Ishikawa (cell line): ENCODE results near the gene EHMT2.

Experiments
- CREB1 ChIP-seq: IDR thresholded peaks from 2 replicates; pipeline ENCODE4 v1.6.1; 2012; ENCODE audit warnings: low read depth
- EP300 ChIP-seq: IDR thresholded peaks from 2 replicates; pipeline ENCODE4 v1.6.1; 2012; ENCODE audit warnings: borderline replicate concordance
- MAX ChIP-seq: IDR thresholded peaks from 2 replicates; pipeline ENCODE4 v1.6.1; 2012
- RAD21 ChIP-seq: IDR thresholded peaks from 2 replicates; pipeline ENCODE4 v1.6.1; 2012; ENCODE audit warnings: low read depth
- REST ChIP-seq: IDR thresholded peaks from 2 replicates; pipeline ENCODE4 v1.6.1; 2012; ENCODE audit warnings: low read depth, mild to moderate bottlenecking
- TAF1 ChIP-seq: IDR thresholded peaks from 2 replicates; pipeline ENCODE4 v1.6.1; 2012; ENCODE audit warnings: low read depth, mild to moderate bottlenecking
- TEAD4 ChIP-seq: IDR thresholded peaks from 2 replicates; pipeline ENCODE4 v1.6.1; 2012
- YY1 ChIP-seq: IDR thresholded peaks from 2 replicates; pipeline ENCODE4 v1.6.1; 2012; ENCODE audit warnings: low read depth
- ZBTB7A ChIP-seq: IDR thresholded peaks from 2 replicates; pipeline ENCODE4 v1.6.1; 2012; ENCODE audit warnings: low read depth

- TF ChIP-seq RAD21: no peak
- TF ChIP-seq TAF1: no peak
- no peak for TF ChIP-seq ZBTB7A
- no peak for TF ChIP-seq CREB1
- no peak for TF ChIP-seq EP300
- TF ChIP-seq MAX: no peak
- TF ChIP-seq REST: no peak
- no peak for TF ChIP-seq YY1
- no peak for TF ChIP-seq TEAD4
Observed at GRCh38 chr6:31918069-31918720, 20.7 kb upstream of the EHMT2 start.
